Keratinocyte (primary cell): ENCODE results near the gene NREP.

ENCODE experiments used
- EZH2 ChIP-seq: IDR thresholded peaks from one replicate; pipeline ENCODE4 v1.6.1; 2012; ENCODE audit warnings: inconsistent platforms, mild to moderate bottlenecking, low read length, moderate library complexity
- TF ChIP-seq, protein P1 (sequence below), 3 experiments: IDR thresholded peaks in 1 of 3; conservative IDR thresholded peaks in 1 of 3; optimal IDR thresholded peaks in 1 of 3; 2 replicates in 2 of 3; 3 replicates in 1 of 3; pipeline versions ENCODE3 to v1.5.1; 2011; ENCODE audit warnings: low read length in 3 of 3, mild to moderate bottlenecking in 3 of 3, moderate library complexity in 2 of 3, control low read depth in 1 of 3, inconsistent platforms in 1 of 3; ENCODE audit not compliant: insufficient read depth in 2 of 3; ENCODE audit errors: extremely low read depth in 1 of 3

DNA sequence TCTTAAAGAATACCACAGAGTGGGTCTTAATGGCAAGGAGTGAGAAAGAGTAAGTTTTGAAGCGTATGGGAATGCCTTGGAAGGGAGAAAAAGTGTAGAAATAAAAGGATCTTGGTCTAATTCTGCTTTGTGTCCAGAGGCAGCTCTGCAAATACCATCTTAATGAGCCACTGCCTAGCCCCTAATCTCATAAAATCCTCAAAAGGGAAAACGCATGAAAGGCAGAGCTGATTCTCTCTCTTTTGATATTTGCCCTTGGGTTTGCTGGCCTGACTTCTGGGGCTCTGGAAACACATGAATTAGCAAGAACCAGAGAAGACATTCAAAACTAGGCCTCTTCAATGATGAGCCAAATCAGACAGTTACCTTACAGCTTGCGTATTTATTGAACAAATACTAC, 28.1 kb downstream of the NREP start:
- TF ChIP-seq, protein P1, sequence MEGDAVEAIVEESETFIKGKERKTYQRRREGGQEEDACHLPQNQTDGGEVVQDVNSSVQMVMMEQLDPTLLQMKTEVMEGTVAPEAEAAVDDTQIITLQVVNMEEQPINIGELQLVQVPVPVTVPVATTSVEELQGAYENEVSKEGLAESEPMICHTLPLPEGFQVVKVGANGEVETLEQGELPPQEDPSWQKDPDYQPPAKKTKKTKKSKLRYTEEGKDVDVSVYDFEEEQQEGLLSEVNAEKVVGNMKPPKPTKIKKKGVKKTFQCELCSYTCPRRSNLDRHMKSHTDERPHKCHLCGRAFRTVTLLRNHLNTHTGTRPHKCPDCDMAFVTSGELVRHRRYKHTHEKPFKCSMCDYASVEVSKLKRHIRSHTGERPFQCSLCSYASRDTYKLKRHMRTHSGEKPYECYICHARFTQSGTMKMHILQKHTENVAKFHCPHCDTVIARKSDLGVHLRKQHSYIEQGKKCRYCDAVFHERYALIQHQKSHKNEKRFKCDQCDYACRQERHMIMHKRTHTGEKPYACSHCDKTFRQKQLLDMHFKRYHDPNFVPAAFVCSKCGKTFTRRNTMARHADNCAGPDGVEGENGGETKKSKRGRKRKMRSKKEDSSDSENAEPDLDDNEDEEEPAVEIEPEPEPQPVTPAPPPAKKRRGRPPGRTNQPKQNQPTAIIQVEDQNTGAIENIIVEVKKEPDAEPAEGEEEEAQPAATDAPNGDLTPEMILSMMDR (optimal IDR thresholded peaks at IDR 0.05 in 1 of 3, IDR thresholded peaks at IDR 0.05 in 1 of 3, conservative IDR thresholded peaks at IDR 0.05 in 1 of 3; ENCODE audit: extremely low read depth in 1 of 3, insufficient read depth in 2 of 3, low read length in 3 of 3): no peak
- TF ChIP-seq EZH2: no peak
